HepG2 (cell line): ENCODE results near the gene COA5. TPM values are rescaled to one million over a fixed set of nuclear protein-coding genes. Genes with fewer than 3 reads are reported as not detected.

Experiments used
- ATF5 ChIP-seq: sonication (generic); formaldehyde crosslinking; IDR thresholded peaks from 2 replicates; pipeline ENCODE4 v1.4.0; 2020; ENCODE audit warnings: mild to moderate bottlenecking, low read depth, missing genetic modification reagents
- ATF6 ChIP-seq: sonication (generic); formaldehyde crosslinking; conservative IDR thresholded peaks from 2 replicates; pipeline ENCODE4 v1.4.0; 2020; ENCODE audit warnings: missing genetic modification reagents
- BCL6 ChIP-seq: IDR thresholded peaks from 2 replicates; pipeline ENCODE4 v1.6.1; 2016; ENCODE audit warnings: missing genetic modification reagents, missing compliant biosample characterization
- CBX1 ChIP-seq: IDR thresholded peaks from one replicate; pipeline ENCODE4 v1.6.1; 2016; ENCODE audit warnings: antibody characterized with exemption, low read depth
- PBX2 ChIP-seq: IDR thresholded peaks from 2 replicates; pipeline ENCODE4 v1.6.1; 2016; ENCODE audit warnings: control low read depth
- RBFOX2 ChIP-seq: fragments of 200-400 bp; formaldehyde crosslinking; IDR thresholded peaks from 2 replicates; pipeline ENCODE4 v1.6.1; 2017; ENCODE audit warnings: low read depth, mild to moderate bottlenecking, low read length
- ZFP62 ChIP-seq: sonication (generic); formaldehyde crosslinking; IDR thresholded peaks from 2 replicates; pipeline ENCODE4 v1.4.0; 2020; ENCODE audit warnings: missing genetic modification reagents
- ZKSCAN8 ChIP-seq: IDR thresholded peaks from 2 replicates; pipeline ENCODE4 v1.6.1; 2016; ENCODE audit warnings: borderline replicate concordance, missing genetic modification reagents, missing compliant biosample characterization
- ZNF225 ChIP-seq: sonication (generic); formaldehyde crosslinking; IDR thresholded peaks from 2 replicates; pipeline ENCODE4 v1.4.0; 2020; ENCODE audit warnings: mild to moderate bottlenecking, missing genetic modification reagents
- ZNF451 ChIP-seq: sonication (generic); formaldehyde crosslinking; IDR thresholded peaks from 2 replicates; pipeline ENCODE4 v1.5.0; 2020; ENCODE audit warnings: mild to moderate bottlenecking, missing genetic modification reagents
- ZNF574 ChIP-seq: sonication (generic); formaldehyde crosslinking; IDR thresholded peaks from 2 replicates; pipeline ENCODE4 v1.4.0; 2020; ENCODE audit warnings: missing genetic modification reagents
- polyA plus RNA-seq, 8 experiments: library from polyadenylated mRNA; depleted of rRNA in 3 of 8; stranded (reverse) in 7 of 8; unstranded in 1 of 8; fragments of >200 nt; fragmentation: Illumina TruSeq in 4 of 8; extraction: Trizol in 4 of 8; gene quantifications; 2 replicates each; pipeline versions ENCODE4 v1.2.1 to v1.2.3, GENCODE V29; 2011 to 2016; ENCODE audit warnings: low read depth in 4 of 8, missing spikeins in 1 of 8, mixed read lengths in 1 of 8; ENCODE audit not compliant: insufficient read depth in 1 of 8
- total RNA-seq, 5 experiments: library from RNA; depleted of rRNA; stranded (reverse); fragments of >200 nt; fragmentation: Illumina TruSeq; extraction: Trizol; gene quantifications; 2 replicates each; pipeline ENCODE4 v1.2.3, GENCODE V29; 2016; ENCODE audit warnings: low read depth in 1 of 5
- TF ChIP-seq, protein P1 (sequence below): sonication (generic); formaldehyde crosslinking; IDR thresholded peaks from 2 replicates; pipeline ENCODE4 v1.9.0; 2021; ENCODE audit warnings: mild to moderate bottlenecking, missing genetic modification reagents

Gene COA5
- total and polyA plus RNA-seq, 2 of the 13 experiments (the other 11 are each of a cell fraction or from before 2014, with no cell fraction given): 43.6 to 64.5 TPM

GRCh38 chr2:98583816-98584618, 24.3 kb downstream of the COA5 start (continued):
- 0 out of 2 replicates have a peak, but pooled peaks have one; percentile 51 for TF ChIP-seq ATF6 (CRISPR knock-in tag)
- TF ChIP-seq ZNF451 (CRISPR knock-in tag): no peak
- peak; percentile 68 for TF ChIP-seq BCL6 (CRISPR knock-in tag)
- TF ChIP-seq RBFOX2: no peak
- 0 out of 2 replicates have a peak, but pooled peaks have one; percentile 33 for TF ChIP-seq ZNF225
- TF ChIP-seq ATF5: no peak
- no peak for TF ChIP-seq ZFP62 (CRISPR knock-in tag)
- peak; percentile 73 for TF ChIP-seq CBX1
- TF ChIP-seq ZNF574: peak; percentile 85
- no peak for TF ChIP-seq PBX2 (CRISPR knock-in tag)
- no peak; the same call in 1 of the 2 replicates for TF ChIP-seq ZKSCAN8
- TF ChIP-seq, protein P1, sequence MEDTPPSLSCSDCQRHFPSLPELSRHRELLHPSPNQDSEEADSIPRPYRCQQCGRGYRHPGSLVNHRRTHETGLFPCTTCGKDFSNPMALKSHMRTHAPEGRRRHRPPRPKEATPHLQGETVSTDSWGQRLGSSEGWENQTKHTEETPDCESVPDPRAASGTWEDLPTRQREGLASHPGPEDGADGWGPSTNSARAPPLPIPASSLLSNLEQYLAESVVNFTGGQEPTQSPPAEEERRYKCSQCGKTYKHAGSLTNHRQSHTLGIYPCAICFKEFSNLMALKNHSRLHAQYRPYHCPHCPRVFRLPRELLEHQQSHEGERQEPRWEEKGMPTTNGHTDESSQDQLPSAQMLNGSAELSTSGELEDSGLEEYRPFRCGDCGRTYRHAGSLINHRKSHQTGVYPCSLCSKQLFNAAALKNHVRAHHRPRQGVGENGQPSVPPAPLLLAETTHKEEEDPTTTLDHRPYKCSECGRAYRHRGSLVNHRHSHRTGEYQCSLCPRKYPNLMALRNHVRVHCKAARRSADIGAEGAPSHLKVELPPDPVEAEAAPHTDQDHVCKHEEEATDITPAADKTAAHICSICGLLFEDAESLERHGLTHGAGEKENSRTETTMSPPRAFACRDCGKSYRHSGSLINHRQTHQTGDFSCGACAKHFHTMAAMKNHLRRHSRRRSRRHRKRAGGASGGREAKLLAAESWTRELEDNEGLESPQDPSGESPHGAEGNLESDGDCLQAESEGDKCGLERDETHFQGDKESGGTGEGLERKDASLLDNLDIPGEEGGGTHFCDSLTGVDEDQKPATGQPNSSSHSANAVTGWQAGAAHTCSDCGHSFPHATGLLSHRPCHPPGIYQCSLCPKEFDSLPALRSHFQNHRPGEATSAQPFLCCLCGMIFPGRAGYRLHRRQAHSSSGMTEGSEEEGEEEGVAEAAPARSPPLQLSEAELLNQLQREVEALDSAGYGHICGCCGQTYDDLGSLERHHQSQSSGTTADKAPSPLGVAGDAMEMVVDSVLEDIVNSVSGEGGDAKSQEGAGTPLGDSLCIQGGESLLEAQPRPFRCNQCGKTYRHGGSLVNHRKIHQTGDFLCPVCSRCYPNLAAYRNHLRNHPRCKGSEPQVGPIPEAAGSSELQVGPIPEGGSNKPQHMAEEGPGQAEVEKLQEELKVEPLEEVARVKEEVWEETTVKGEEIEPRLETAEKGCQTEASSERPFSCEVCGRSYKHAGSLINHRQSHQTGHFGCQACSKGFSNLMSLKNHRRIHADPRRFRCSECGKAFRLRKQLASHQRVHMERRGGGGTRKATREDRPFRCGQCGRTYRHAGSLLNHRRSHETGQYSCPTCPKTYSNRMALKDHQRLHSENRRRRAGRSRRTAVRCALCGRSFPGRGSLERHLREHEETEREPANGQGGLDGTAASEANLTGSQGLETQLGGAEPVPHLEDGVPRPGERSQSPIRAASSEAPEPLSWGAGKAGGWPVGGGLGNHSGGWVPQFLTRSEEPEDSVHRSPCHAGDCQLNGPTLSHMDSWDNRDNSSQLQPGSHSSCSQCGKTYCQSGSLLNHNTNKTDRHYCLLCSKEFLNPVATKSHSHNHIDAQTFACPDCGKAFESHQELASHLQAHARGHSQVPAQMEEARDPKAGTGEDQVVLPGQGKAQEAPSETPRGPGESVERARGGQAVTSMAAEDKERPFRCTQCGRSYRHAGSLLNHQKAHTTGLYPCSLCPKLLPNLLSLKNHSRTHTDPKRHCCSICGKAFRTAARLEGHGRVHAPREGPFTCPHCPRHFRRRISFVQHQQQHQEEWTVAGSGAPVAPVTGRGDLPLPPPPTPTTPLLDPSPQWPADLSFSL (CRISPR knock-in tag): 0 out of 2 replicates have a peak, but pooled peaks have one; percentile 21
